HG02678 (cell line): ENCODE data around the gene KIF25.

Source experiments
- ATAC-seq: cut with Tn5 transposase; IDR thresholded peaks from one replicate; pipeline ENCODE4 v1.9.1; 2021; ENCODE audit warnings: mild to moderate bottlenecking, moderate library complexity; ENCODE audit not compliant: unreplicated experiment

The KIF25 gene

DNA sequence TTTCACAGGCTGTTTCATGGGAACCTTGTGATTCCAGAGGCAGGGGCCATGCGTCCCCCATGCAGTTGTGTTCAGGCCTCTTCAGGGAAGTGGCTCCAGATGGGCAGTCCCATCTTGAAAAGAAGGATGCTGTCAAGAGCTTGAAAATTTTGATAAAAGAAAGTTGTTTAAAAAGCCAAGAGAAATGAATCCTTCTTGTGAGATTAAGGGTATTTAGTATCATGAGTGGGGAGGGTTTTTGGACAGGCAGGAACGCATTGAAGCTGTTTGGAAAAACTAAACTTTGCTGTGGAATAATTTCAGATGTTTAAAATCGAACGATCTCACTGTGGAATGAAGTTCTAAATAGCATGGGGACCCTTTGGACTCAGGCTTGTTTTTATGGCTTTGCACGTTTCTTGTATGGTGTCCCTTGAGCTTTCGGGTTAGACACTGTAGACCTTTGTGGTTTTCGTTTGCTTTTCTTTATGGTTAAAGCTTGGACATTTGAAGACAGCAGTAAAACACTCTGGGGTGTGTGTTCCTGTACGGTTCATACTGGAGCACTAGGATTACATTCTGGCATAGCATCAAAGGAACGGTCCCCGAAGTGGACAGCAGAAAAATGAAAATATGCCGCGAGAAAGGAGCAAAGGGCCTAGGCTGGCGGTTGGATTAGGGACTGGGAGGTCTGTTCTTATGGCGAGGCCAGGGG, 18.2 kb downstream of the KIF25 start:
- ATAC-seq: no peak

DNA sequence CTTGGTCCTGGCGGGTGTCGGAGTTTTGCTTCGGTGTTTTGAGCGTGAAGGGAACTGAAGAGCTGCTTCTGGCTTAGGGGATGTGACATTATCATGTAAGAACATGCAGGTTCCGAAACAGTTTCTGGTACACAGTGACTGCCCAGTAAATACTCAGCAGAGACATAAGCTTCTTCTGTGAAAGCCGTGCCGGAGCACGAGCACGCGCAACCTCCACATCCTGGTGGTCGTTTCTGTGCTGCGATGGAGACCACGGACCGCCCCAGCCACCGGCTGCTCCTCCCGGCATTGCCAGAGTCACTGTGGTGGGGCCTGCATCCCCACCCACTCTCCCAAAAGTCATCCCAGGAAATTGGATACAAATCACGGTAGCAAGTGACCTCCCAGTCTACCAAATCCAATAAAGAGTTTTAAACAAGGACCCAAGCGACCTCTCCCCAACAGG, 18.7 kb downstream of the KIF25 start:
- ATAC-seq: no peak

DNA sequence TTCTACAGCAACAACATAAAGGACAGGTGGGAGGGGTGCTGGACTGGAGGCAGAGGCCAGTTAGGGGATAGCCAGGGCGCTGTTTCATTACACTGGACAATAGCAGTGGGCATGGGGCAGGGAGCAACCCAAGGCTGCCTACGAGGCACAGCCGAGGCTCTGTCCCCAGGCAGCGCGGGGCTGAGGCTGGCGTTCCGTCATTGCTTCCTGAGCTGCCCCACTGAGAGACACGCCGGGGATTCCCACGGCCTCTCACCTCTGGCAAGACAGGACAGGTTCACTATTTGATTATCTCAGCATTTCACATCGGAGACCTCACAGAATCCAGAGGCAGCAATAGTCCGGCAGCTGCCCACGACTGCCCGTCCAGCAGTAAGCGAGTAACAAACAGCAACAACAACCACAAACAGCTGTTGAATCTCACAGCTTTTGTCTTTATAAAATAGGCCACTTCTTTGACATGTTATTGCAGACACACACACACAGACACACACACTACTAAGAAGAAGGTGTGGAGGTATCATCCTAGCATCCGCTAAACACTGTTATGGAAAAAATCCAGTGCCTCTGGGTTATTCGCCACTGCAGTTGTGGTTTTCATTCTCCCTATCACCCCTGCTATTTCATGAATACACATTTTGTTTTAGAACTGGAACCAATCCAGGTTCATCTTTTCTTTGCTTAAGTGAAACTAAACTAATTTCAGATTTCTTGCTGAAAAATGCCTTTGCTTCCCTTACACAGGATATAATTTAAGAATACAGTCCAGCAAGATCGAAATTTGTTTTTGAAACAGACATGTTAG, 19.5 kb downstream of the KIF25 start:
- no peak for ATAC-seq

DNA sequence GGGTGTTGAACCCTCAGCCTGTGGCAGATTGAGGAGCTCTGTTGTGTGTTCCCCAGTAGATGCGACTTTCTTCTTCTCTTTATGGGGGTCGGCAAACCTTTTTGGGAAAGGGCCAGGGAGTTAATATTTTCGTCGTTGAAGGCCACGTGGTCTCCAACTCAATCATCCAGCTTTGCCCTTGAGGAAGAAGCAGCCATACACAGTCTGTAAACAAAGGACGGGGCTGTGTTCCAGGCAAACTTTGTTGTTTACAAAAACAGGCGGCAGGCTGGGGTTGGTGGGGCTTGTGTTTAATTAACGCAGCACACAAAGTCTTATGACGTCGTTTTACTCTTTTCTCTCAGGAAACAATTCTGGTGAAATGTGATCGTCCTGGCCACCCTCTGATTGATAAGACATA, 20.2 kb downstream of the KIF25 start:
- no peak for ATAC-seq

DNA sequence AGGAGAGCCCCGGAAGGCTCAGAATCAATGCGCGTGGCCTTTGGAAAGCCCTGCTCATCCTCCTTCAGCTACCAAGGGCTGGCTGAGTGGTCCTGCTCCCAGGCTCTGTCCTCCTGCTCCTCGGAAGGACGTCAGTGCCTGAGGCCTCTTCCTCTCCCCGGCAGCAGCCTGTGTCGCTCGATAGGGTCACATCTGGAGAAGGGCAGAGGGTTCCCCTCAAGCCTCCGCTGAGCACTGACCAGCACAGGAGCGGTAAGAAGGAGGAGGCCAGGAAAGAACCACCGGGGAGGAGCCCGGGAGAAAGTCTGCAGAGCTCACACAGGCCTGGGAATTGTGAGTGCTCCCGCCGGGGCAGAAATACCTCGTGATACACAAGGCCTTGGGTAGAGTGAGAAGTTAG, 21.2 kb downstream of the KIF25 start:
- ATAC-seq: no peak

DNA sequence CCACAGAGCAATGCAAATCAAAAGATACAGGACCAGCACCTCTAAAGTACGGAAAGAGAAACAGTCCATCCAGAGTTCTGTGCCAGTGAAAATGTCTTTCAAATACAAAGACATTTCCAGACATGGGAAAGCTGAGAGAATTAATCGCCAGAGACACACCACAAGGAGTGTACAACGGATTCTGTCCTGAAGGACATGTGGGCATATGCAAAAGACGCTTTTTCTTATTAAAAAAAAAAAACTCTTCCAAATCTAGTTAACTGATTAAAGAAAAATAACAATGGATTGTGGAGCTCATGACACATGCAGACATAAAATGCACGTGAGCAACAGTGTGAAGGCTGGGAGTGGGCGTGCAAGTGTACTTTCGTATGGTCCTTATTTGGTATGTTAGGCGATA, 22.8 kb downstream of the KIF25 start:
- ATAC-seq: no peak

DNA sequence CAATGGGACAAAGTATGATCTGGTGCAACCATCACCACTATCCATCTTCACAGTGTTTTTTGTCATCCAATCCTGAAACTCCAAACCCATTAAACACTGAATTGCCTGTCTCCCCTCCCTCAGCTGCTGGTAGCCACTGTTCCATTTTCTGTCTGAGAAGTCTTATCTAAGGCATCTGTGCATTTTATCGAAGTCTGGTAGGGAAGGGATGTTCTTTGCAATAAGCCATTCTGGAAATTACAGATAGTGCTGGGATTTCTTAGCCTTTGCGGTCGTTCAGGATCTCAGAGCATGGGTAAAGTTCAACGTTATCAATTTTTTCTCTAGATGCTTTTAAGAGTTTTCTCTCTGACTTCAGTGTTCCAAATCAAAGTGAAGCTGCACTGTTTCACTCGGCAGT, 24.1 kb downstream of the KIF25 start:
- ATAC-seq: no peak

DNA sequence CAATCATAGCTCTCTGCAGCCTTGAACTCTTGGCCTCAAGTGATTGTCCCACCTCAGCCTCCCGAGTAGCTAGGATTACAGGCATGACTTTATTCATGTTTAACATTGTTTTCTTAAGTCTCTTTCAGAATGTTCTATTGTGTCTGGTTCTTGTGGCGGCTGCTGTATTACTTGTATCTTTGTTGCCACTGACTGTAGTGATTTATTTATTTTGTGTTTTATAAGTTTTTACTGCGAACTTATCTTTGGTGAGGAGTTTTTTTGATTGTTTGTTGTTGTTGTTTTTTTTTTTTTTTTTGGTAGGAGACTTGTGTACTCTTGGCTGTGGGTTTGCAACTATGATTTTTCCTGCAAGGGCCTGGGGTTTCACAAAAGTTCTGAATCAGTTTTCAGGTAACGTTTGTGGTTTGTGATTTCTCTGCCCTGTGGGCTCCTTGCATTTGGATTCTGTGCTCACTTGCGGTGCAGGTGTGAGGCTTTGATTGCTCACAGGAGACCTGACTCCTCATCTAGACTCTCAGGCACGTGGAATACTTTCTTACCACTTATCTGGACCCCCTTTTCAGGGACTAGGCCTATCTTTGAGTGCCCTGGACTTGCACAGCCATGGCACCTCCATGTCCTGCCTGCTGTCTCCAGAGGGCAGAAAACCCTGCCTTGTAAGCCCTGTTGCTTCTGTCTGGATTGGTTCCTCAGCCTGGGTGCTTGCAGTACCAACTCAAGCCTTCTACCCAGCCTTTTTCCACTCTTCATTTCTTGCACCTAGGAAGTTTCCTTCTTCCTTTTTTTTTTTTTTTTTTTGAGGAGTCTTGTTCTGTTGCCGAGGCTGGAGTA, 25.2 kb downstream of the KIF25 start:
- ATAC-seq: no peak

DNA sequence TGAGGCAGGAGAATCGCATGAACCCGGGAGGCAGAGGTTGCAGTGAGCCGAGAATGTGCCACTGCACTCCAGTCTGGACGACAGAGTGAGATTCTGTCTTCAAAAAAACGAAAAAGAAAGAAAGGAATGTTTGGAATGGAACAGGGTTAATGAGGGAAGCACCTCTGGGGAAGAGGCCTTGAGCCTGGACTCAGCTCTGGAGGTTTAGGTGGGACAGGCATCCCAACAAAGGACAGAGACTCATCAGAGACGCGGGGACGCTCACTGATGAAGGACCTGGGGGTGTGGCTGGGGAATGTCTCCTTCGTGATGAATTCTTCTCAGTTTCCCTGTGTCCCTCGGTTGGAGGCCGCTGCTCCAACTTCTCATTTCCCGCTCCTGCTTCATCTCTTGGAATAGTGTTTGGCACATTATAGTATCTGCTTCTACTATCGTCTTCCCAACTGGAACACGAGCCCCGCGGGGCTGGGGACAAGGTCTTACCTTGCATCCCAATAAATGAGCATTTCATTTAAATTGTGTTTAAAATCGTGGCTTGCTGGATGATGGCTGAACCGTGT, 27.6 kb downstream of the KIF25 start:
- no peak for ATAC-seq

DNA sequence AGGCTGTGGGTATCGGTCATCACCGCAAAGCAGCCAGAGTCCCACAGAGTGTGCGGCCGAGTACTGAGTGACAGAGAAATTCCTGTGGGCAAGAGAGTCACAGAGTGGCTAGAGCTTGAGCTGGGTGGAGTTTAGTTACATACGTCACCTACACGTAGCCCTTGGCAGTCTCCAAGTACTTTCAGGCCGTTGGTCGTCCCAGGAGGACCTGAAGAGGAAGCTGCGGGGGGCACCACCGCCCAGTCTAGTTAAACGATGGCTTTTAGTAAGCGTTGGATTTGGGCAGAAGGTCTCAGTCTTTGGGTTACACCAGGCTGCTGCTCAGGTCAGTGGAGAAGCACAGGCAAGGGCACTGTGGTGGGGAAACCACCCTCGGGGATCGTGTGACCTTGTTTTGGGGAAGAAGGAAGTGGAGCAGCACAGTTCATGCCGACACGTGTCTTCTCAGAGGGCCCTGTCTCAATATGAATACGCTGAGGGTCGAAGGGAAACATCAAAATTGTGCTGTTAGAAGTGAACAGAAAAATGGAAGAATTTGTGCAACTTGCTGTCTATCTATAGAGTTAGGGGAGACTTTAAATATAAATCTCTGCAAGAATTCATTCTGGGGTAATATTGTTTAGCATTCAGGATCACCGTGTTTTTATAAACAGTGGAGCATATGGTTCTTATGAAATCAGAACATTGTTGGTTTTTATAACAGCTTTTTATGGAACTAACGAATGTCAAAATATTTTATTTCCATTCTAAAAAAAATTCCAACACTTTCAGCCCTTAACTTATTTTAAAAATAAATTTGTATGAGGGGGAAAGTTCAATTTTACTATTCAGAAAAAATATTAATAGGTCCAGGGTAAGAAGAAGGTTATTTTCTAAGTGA, 28.6 kb downstream of the KIF25 start:
- ATAC-seq: no peak

DNA sequence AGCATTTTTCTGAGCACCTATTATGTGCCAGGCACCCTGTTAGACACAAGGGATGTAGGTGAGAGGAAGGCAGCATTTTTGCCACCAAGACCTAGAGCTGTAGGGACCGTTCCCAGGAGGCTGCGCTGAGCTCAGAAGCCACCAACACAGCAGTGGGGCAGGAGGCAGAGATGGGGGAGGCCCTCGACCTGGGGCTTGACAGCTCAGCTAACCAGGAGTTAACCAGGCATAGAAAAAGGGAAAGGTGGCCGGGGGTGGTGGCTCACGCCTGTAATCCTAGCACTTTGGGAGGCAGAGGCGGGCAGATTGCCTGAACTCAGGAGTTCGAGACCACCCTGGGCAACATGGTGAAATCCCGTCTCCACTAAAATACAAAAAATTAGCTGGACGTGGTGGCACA, 29.5 kb downstream of the KIF25 start:
- ATAC-seq: no peak

DNA sequence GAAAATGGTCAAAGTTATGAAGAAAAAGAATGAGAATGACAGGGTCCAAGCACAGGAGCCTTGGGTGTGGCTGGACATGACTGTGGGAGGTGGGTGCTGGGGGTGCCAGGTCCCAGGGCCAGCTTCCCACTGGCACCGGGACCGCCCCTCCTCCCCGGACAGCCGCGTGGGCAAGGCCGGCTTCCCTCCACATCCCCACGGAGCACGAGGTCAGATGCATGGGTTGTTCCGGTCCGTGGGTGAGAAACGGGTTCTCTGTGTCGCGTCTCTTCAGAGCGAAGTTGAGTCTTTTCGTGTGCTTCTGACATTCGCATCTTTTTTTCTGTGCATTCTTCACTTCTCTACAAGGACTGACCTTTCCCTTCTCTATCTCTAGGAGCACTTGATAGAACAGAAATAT, 30.1 kb downstream of the KIF25 start:
- no peak for ATAC-seq

DNA sequence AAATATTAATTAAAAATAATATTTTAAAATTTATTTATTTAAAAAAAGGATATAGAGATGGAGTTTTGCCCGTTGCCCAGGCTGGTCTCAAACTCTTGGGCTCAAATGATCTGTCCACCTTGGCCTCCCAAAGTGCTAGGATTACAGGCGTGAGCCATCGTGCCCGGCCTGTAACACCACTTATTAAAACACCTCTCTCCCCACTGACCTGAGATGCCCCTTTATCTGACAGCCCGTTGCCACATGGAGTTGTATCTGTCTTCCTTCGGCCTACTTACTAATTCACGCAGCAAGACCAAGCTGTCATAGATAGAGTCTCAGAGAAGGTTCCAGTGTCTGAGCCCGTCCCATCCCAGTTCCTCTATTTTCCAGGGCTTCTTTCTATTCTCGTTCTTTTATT, 30.7 kb downstream of the KIF25 start:
- no peak for ATAC-seq

DNA sequence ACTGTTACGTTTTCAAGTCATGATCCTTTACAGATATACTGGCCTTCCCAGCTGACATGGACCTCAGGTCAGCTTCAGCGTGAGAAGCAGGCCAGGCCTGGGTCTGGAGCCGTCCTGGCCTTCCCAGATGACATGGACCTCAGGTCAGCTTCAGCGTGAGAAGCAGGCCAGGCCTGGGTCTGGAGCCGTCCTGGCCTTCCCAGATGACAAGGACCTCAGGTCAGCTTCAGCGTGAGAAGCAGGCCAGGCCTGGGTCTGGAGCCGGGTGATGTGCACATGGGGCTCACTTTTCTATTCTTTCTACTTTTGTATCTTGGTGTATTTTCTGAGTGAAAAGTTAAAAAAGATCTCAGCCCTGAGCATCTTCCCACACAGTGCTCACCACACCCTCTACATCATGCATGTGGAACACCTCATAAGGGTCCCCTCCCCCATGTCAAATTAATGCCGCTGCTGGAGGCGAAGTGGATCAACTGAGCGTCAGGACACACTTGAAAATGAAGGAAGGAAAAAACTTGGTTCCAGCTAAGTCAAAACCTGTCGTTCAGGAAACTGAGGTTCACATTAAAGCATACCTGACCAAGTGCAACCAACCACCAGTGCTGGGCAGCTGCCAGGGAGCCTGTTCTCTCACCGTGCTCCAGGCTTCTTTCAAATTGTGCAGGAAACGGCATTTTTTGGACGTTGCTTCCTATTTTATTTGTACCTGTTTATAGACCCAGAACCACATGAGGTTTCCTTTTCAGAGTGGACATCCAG, 32.2 kb downstream of the KIF25 start:
- ATAC-seq: no peak

DNA sequence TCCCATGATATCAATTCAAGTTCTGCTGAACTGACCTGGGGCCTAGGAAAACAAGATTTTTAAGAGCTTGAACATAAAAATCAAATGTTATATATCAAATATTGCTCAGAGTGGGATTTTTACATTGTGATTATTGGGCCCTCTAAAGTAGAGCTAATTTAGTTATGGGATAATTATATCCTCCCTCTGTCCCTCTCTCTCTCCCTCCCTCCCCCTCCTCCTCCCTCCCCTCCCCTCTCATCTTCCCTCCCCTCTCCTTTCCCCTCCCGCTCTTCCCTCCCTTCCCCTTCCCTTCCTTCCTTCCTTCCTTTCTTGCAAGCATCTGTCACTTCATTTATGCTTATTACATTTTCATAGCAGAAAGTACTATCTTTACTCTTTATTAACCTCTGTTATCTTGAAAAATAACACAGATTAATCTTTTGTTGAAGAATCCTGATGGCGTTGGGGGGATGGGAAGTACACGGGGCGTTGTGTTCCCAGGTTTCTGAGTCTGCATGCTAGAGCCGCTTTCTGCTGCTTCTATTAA, 32.8 kb downstream of the KIF25 start:
- ATAC-seq: no peak

DNA sequence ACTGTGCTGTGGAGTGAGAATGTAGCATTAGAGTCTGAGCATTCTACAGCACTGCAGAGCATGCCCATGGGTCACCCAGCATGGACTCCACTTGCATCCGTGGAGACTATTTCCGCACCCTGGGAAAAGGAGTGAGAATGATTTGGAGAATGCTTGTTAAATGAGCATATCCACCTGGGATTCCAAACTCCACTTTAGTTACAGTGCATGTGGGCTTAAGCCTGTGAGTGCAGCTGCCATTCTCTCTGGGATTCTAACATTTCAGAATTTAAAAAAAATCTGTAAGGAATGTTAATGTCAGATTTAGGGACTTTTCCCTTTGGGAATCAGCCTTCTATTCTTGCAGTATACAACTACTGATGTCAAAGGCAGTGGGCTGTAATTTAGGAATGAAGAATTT, 33.4 kb downstream of the KIF25 start:
- ATAC-seq: no peak

DNA sequence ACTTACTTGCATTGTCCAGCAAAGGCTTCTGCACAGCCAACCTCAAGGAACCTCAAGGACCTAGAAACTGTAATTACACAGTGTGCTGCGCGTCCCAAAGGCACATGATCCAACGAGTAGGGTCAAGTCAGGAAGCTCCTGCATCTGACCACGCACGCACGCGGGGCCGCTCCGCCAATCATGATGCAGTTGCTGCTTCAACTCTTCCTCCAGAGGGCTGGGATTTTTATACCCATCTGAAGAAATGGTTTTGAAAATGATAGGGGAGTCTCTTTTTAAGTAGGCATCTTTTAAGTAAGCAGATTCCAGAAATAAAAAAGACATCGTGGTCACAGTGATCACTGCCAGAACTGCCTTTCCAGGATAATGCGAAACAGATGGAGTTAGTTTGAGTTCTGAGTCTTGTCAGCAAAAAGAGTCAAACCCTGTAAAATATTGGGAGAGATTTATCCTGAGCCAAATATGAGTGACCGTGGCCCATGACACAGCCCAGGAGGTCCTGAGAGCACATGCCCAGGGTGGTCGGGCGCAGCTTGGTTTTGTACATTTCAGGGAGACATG, 34.0 kb downstream of the KIF25 start:
- no peak for ATAC-seq

DNA sequence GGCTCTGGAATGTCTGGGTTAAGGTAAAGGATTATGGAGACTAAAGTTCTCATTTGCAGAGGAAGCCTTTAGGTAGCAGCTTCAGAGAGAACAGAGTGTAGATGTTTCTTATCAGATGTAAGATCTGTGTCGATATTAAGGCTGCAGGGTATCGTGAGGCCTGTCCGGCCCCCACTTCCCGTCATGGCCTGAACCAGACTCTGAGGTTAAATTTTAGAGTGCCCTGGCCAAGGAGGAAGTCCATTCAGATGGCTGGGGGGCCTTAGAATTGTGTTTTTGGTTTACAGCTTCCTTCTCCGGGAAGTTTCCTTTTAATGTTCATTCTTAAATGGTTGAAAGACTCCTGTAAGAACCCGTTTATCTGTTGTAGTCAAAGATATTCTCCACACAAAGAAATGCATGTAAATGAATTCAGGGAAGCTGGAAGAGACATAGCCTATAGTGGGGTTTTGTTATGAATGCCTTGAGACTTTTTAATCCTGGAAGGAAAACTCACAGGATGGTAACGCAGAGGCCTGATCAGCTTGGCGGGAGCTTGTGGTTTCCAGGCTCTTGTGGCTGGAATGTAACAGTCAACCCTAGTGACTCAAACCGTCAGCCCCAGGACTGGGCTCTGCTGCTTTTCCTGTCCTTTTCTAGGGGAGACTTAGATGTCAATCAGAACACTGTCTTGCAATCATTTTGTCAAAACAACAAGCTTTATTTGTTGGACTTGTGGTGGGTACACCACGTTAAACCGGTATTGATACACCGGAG, 34.7 kb downstream of the KIF25 start:
- no peak for ATAC-seq
